ENCODE measurements around the gene PHLPP1. TPM values are rescaled to one million over a fixed set of nuclear protein-coding genes. Genes with fewer than 3 reads are reported as not detected.

Gene PHLPP1
- total RNA-seq, 6 experiments from 2014 or later, result 4.5 to 7.9 (median 5.5) TPM

GRCh38 chr18:62838475-62839098 lies 123.2 kb downstream of the PHLPP1 start:
- no peak for DNase-seq
- Mint-ChIP-seq H3K9me3 (no peaks in the 10 kb centered on the region), H3K27me3 (ENCODE audit: insufficient read depth) (no peaks in the 10 kb centered on the region), H3K36me3 (ENCODE audit: low read depth) (no peaks in the 10 kb centered on the region), H3K4me1 (ENCODE audit: low read depth) (peaks cover 10% of the 10 kb centered on the region), H3K4me3 (no peak overlapping the region), H3K27ac (no peak overlapping the region)
- TF ChIP-seq CTCF (IDR thresholded peaks at IDR 0.05), result no peak

- Mint-ChIP-seq H3K9me3 (no peaks in the 10 kb centered on the region), H3K4me1 (ENCODE audit: low read depth) (peaks cover 10% of the 10 kb centered on the region)
- no peak for TF ChIP-seq CTCF (IDR thresholded peaks at IDR 0.05)
Measured at GRCh38 chr18:62839874-62840713, 124.8 kb downstream of the PHLPP1 start.

GRCh38 chr18:62841405-62841804 lies 126.1 kb downstream of the PHLPP1 start:
- no peaks in the 10 kb centered on the region for H3K9me3 Mint-ChIP-seq
- DNase-seq, result no peak
- H3K27me3 Mint-ChIP-seq (ENCODE audit: insufficient read depth), result no peaks in the 10 kb centered on the region
- TF ChIP-seq CTCF (IDR thresholded peaks at IDR 0.05), result no peak
- no peaks in the 10 kb centered on the region for H3K36me3 Mint-ChIP-seq (ENCODE audit: low read depth)
- H3K4me1 Mint-ChIP-seq (ENCODE audit: low read depth), result peaks cover 10% of the 10 kb centered on the region
- no peak overlapping the region for H3K27ac Mint-ChIP-seq
- no peak overlapping the region for H3K4me3 Mint-ChIP-seq

More at GRCh38 chr18:62839874-62840713, 124.8 kb downstream of the PHLPP1 start:
- Mint-ChIP-seq H3K4me3 (no peak overlapping the region), H3K27ac (peak overlapping the region; percentile 16; the same call in 1 of the 2 replicates), H3K36me3 (ENCODE audit: low read depth) (no peaks in the 10 kb centered on the region), H3K27me3 (ENCODE audit: insufficient read depth) (no peaks in the 10 kb centered on the region)
- DNase-seq, result no peak

- H3K4me1 Mint-ChIP-seq (ENCODE audit: low read depth), result peaks cover 10% of the 10 kb centered on the region
- DNase-seq, result no peak
- no peak for TF ChIP-seq CTCF (IDR thresholded peaks at IDR 0.05)
- H3K36me3 Mint-ChIP-seq (ENCODE audit: low read depth), result no peaks in the 10 kb centered on the region
- H3K4me3 Mint-ChIP-seq, result no peak overlapping the region
- H3K27ac Mint-ChIP-seq, result no peak overlapping the region
- H3K9me3 Mint-ChIP-seq, result no peaks in the 10 kb centered on the region
- H3K27me3 Mint-ChIP-seq (ENCODE audit: insufficient read depth), result no peaks in the 10 kb centered on the region
Measured at GRCh38 chr18:62842898-62843297, 127.6 kb downstream of the PHLPP1 start.

GRCh38 chr18:62844850-62845643 lies 129.7 kb downstream of the PHLPP1 start:
- no peak for DNase-seq
- H3K36me3 Mint-ChIP-seq (ENCODE audit: low read depth), result no peaks in the 10 kb centered on the region
- no peaks in the 10 kb centered on the region for H3K9me3 Mint-ChIP-seq
- no peak overlapping the region for H3K4me3 Mint-ChIP-seq
- H3K27me3 Mint-ChIP-seq (ENCODE audit: insufficient read depth), result no peaks in the 10 kb centered on the region
- H3K27ac Mint-ChIP-seq, result no peak overlapping the region
- peaks cover 10% of the 10 kb centered on the region for H3K4me1 Mint-ChIP-seq (ENCODE audit: low read depth)
- no peak for TF ChIP-seq CTCF (IDR thresholded peaks at IDR 0.05)
